ENCODE measurements around the gene ADCY10.

GRCh38 chr1:167770127-167770526, 143.8 kb downstream of the ADCY10 start:
- TF ChIP-seq, protein P1, sequence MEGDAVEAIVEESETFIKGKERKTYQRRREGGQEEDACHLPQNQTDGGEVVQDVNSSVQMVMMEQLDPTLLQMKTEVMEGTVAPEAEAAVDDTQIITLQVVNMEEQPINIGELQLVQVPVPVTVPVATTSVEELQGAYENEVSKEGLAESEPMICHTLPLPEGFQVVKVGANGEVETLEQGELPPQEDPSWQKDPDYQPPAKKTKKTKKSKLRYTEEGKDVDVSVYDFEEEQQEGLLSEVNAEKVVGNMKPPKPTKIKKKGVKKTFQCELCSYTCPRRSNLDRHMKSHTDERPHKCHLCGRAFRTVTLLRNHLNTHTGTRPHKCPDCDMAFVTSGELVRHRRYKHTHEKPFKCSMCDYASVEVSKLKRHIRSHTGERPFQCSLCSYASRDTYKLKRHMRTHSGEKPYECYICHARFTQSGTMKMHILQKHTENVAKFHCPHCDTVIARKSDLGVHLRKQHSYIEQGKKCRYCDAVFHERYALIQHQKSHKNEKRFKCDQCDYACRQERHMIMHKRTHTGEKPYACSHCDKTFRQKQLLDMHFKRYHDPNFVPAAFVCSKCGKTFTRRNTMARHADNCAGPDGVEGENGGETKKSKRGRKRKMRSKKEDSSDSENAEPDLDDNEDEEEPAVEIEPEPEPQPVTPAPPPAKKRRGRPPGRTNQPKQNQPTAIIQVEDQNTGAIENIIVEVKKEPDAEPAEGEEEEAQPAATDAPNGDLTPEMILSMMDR (IDR thresholded peaks at IDR 0.05), result no peak
- TF ChIP-seq POLR2A (IDR thresholded peaks at IDR 0.05), result no peak
